GM19328 (cell line): ENCODE data around the gene SPNS2.

ENCODE experiments used
- ATAC-seq: cut with Tn5 transposase; IDR thresholded peaks from one replicate; pipeline ENCODE4 v1.9.1; 2021; ENCODE audit warnings: mild to moderate bottlenecking, moderate library complexity; ENCODE audit not compliant: unreplicated experiment

SPNS2 gene

DNA sequence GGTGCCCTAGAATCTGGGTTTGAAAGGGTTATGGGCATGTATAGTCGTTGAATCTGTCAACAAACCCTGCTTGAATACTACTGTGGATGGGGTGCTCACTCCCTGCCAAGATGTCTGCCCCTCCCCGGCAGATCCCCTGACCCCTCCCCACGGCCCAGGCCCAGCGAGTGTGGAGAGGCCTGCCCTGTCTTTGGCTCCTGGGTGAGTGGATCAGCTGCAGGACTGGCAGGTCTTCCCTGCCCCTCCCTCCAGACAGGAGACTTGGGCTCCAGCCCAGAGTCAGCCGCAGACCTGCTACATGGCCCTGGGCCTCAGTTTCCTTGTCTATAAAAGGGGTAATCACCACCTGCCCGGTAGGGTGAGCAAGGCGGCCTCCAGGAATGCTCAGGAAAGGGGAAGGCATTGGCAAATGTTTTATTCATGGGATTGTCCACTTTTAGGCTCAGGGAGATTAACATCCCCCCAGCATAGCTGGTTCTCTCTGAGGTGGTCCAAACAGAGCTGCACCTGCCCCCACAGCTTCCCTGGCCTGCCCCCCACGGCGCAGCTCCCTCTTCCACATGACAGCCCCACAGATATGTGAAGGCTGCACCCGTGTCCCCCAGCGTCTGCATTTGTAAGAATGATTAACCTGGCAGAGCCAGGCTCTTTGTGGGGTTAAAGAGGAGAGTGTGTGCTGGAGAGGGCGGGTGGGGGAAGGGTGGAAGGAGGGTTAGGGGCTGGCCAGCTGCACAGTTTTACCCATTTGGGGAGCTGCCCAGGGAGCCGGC is 18.5 kb upstream of the SPNS2 start:
- ATAC-seq: no peak

DNA sequence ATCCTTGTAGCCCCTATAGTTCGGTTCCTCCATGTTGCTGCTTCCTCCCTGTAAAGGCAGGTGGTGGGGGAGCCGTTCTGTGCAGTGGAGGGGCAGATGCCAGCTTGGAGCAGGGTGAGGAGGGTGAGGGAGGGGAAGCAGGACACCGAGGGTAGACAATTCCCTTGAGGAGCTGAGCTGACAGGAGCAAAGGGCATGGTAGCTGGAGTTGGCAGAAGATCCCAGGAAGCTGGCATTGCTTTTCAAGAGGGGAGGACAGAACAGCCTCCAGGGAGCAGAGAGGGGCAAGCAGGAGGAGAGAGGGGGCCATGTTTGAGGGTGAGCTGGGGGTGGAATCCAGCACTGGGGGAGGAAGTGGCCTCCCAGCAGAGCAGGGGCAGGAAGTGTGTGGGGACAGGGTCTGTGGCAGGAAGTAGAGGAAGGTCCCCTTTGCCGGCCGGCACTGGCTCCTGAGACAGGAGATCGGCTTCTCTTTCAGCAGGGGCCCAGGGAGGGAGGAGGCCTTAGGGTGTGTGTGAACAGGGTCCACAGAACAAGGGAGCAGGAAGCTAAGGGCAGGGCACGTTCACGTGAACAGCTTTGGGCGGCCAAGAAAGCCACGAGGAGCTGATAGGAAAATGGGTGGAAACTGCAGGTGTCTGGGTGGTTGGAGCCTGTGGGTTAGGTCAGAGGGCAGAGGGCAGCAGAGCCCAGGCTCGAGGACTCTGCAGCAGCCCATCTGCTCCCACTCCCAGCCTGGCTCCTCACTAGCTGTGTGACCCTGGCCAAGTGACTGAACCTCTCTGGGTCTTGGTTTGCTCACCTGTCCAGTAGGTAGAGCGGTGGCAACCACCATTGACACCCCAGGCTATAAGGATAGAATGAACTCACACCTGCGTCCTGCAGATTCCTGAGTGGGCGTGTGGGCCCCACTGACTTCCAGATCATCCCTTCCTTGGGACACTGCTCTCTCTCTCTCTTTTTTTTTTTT is 17.5 kb upstream of the SPNS2 start:
- no peak for ATAC-seq

DNA sequence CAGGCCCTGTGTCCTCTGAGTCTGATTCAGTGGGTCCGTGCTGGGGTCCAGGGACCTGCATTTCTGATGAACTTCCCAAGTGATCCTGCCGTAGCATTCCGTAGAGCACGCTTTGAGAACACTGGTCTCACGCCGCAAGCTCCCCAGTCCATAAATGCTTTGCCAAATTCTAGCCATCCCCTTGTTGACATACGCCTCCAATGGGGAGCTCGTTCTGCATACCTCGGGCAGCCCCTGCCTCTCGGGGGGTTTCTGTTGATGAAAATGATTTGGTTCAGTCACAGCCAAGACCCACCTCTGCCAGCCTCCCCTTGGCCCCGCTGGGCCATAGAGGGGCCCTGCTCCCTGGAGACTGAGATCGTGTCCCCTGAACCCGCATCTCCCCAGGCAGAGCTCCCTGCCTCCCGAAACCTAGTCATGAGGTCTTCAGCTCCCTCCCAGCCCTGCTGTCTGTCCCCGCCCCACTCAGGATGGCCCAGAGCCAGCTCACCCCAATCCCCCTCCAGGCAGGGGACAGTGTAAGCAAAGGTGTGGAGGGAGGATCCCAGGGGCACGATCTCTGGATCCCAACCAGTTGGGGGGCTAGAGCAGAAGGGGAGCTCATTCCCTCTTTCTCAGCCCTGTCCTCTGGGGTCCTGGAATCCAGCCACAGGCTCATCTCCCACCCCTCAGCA is 16.2 kb upstream of the SPNS2 start:
- no peak for ATAC-seq

DNA sequence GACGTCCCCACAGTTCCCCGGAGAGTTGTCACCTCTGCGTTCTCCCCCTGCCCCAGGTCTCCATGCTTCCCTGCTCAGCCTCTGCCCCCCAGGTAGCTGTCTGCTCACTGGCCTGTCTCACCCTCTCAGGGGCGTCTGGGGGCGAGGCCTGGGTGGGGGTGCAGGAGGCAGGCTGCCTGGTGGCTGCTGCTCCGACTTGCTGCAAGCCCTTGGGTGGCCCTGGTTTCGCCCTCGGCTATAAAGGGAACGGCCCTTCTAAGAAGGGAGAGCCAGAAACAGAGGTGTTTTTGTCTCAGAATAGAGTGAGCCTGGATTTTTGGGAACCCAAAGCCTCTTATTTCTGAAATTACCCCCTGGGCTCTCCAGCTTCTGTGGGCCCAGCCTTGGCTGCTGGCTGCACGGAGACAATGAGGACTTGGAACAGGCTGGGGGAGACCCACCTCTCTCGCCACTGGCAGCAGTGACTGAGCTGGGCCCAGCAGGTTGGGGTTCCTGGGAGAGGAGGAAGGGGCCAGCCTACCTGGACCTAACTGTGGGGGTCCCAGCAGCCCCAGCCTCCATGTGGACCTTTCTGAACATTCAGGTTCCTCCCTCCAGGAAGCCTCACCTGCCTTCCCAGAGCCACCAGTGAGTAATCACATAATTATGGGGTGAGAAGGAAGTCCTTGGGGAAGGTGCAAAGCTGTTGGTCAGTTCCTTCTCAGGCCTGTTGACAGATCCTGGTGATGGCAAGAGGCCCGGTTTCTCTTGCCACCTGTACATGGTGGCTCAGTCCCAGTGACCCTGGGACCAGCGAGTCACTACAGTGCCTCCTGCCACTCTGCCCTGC is 15.5 kb upstream of the SPNS2 start:
- ATAC-seq: no peak

DNA sequence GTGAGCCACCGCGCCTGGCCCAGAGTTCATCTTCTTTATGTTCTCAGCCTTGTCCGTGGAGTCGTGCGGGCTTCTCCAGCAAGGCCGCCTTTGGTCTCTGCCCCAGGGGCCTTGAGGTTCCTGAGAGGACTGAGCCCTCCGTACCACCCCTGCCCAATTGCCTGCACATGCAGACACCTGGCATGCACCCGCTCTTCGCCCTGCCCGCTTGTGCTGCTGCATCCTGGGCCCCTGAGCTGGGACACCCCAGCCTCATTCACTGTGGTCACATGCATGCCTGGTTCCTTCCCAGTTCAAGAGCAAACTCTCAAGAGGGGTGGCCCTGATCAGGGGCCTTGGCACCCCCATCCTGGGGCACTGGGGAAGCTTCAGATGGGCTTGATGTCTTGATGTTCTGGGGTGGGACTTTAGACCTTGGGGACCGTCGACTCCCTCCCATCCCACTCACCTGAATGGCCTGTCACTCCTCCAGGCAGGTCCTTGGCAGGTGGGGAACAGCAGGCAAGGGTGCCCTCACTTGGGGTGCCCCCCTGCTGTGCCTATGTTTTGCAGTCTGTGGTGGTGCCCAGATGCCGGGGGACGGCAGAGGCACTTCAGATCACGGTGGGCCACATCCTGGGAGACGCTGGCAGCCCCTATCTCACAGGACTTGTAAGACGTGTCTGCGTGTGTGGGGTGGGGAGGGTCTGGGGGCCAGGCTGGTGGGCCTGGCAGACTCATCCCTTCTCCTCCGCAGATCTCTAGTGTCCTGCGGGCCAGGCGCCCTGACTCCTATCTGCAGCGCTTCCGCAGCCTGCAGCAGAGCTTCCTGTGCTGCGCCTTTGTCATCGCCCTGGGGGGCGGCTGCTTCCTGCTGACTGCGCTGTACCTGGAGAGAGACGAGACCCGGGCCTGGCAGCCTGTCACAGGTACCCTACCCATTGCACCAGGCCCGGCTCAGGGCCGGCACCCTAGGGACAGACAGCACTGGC is 12.7 kb upstream of the SPNS2 start:
- no peak for ATAC-seq

DNA sequence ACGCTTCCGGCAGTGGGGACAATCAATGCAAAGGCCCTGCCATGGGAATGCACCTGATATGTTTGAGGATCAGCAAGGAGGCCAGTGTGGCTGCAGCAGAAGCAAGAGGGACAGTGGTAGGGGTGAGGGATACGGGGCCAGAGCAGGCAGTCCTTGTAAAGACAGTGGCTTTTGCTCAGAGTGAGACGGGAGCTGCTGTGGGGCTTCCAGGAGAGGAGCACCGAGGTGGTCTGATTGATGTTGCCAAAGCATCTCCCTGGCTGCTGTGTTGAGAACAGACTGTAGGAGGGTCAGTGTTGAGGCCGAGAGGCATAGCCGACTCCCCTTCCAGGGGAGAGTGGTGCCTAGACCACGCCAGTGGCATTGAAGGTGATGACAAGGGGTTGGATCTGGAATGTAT is 11.4 kb upstream of the SPNS2 start:
- no peak for ATAC-seq

DNA sequence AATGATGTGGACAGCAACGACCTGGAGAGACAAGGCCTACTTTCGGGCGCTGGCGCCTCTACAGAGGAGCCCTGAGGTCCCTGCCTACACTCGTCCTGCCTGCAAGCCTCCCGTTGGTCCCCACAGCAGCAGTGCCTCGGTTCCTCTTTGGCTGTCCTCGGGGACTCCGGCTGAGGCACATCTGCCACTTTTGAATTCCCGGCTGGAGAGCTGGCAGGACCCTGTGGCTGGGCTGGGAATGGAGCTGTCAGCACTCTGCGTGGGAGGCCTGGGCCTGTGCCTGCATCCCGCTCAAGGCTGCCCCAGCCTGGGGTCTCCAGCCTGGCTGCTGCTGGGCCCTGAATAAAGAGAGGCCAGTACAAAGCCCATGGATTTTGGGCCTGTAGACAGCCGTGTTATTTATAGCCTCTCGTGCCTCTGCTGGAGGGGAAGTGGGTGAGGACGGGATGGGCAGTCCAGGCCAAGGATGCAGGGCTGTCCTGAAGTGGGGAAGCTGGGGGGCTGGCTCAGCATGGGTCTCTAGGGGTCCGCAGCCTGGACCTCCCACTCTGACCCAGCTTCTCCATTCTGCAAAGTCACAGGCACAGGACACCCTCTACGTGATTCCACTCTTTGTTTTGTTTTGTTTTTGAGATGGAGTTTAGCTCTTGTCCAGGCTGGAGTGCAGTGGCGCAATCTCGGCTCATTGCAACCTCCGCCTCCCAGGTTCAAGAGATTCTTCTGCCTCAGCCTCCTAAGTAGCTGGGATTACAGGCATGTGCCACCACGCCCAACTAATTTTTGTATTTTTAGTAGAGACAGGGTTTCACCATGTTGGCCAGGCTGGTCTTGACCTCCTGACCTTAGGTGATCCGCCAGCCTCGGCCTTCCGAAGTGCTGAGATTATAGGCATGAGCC is 10.6 kb upstream of the SPNS2 start:
- no peak for ATAC-seq

DNA sequence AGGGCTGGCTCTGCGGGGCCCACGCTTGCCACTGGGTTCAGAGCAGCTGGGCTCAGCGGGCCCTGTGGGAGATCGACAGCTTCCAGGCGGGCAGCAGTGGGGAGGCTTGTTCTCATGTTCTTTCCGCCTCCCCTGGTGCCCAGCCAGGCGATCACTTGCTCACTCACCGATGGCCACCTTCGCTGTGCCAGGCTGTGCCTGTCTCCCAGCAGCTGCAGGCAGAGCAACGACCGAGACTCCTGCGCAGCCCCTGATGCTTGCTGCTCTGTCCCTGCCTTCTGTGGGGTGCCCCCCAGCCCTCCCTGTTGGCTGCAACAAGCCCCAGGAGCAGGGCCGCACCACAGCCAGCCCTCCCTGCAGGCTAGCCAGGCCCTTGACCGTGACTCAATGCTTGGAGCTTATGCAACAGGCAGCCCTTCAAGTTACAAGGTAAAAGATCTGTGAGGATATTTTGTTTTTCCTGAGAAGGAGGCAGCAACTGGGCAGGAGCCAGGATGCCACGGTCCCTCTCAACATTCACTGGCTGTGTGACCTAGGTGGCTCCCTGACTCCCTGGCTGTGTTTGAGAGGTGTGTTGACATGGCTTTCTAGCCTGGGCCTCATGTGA is 9.6 kb upstream of the SPNS2 start:
- no peak for ATAC-seq

DNA sequence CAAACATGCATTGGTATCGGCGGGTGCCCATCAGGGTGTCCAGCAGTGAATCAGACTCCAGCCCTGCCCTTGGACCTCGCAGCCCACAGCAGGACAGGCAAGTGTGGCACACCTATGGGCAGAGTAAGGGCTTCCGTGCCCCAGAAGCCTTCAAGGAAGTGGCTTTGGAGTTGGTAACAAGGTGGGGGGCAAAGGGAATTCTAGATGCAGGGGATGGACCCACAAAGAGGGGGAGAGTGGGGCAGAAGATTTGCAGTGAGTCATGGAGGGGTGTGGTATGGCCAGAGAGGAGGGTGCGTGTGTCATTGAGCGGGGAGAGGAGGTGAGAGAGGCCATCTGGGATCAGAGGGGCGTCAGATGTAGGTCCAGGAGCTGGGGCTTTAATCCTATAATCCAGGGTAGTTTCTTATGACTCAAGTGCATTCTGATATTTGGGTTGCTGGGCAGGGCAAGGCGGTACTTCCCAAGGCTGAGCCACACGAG is 8.5 kb upstream of the SPNS2 start:
- ATAC-seq: no peak

DNA sequence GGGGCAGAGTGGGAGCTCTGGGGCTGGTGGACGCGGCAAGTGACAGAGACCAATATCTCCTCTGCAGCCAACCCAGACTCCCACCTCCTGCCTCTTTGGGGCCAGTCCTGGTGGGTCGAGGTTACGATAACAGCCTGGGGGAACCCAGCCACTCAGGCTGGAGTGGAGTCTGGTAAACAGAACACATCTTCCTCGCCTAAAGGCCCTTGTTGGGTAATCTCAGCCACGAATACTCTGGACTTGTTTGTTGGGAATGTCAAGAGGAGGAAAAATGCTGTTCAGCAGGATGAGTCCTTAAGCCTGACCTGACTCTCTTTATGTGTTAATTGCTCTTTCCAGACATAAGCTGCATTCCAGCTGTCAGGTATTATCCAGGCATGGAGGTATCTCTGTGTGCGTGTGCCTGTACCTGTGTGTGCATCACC is 8.0 kb upstream of the SPNS2 start:
- no peak for ATAC-seq

DNA sequence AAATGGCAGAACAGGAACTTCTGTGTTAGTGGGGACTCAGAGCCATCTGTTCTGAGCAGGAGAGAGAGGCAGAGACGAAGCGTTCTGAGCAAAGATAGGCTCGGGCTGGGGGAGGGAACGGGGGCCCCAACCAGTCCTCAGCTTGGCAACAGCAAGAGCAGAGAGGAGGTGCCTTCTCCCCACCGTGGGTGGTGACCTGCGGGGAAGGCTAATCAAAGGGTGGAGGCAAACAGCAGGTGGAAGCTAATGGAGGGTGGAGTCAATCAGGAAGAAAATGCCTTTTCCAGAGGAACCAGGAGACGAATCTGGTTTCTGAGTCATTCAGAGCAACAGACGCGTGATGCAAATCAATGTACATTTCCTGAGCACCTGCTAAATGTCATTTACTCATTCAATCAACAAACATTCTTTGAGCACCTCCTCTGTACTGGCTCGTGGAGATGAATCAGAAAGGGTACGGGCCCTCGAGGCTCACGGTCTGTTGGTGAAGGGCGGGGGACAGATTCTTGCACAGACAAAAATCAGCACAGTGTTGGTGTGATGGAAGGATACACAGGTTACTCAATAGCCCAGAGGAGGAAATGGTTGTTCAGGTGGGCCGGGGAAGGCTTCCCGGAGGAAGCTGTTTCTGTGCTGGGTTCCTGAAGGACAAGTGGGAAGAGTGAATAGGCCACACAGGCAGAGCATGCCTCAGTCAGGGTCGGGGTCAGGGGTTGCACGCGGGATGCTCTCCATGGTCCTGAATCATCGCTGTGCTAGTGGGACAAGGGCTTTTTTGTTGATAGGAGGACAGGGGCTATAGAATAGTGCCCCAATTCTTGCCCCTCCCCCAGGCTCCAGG is 5.7 kb upstream of the SPNS2 start:
- ATAC-seq: no peak

DNA sequence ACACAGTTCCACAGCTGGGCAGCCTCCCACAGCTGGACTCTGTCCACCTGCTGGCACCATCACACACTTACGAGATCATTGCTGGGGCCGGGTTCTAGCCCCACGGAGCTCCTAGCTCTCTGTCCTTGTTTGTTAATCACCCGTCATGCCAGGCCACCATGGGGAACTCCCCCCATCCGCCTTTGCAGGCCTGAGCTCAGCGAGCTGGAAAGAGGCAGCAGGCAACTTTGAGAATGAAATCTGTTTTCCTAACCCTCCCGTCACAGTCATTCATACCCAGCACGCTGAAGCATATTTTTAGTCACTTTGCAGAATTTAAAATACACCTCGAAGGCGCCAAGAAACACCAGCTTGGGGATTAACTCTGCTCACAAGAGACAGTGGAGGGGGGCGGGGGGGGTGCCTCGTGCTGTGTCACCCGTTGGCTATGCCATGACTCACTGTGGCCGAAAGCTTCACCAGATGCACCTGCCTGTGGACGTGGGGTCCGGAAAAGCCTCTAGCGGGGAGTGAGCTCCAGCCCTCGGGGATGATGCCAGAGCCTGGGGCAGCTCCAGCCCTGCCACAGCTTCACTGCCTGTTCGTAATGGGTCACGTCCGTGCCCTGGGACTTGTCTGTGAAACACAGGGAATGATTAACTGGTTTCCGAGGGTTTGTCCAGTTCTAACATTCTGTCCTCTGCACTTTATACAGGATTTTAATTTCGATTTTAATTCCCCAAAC is 1.4 kb upstream of the SPNS2 start:
- ATAC-seq: no peak

DNA sequence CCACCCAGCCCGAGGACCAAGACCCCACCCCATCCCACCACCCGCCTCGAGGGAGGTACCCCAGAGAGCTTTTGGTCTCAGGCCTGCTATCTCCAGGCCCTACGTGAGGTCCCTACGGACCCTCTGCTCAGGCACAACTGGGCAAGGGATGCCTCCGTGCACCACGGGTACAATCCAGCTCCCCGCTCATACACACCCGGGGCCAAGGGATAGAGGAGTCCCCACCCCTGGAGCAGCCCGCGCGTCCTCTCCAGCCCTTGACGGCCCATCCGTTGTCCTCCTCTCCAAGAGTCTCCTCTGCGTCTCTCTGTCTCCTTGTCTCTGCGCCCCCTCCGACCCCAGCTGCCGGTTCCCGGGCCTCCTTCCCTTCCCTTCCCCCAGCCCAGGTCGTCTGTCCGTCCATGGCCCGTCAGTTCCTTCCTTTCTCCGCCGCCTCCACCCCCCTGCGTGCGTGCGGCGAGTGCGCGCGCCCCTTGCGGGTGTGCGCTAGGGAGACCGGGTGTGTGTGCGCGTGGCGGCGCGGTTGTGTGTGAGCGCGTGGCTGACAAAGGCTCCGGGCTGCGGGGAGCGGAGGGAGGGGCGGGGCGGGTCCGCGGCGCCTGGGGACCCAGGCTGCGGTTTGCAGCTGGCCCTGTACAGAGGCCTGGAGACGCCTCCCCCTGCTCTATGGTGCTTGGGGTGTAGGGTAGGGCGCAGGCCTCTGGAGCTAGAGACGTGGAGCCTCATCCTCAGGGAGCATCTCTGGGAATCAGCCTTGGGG is 930 bp downstream of the SPNS2 start:
- no peak for ATAC-seq

DNA sequence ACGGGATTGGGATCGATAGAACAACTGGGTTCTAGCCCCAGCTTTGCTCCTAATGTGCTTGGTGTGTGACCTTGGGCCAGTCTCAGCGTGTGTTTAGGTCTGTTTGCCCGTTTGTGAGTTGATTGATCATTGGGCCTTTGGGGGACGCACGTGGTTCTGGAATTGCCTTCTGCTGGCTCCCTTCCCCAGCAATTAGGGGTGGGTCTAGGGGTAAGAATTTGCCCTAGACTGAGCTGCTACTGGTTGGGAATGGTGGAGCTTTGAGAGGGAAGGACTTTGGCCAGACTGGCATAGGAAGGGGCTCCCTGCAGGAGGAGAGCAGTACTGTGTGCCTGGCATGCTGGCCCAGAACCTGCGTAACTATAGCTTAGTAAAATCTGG is 1.5 kb downstream of the SPNS2 start:
- no peak for ATAC-seq

DNA sequence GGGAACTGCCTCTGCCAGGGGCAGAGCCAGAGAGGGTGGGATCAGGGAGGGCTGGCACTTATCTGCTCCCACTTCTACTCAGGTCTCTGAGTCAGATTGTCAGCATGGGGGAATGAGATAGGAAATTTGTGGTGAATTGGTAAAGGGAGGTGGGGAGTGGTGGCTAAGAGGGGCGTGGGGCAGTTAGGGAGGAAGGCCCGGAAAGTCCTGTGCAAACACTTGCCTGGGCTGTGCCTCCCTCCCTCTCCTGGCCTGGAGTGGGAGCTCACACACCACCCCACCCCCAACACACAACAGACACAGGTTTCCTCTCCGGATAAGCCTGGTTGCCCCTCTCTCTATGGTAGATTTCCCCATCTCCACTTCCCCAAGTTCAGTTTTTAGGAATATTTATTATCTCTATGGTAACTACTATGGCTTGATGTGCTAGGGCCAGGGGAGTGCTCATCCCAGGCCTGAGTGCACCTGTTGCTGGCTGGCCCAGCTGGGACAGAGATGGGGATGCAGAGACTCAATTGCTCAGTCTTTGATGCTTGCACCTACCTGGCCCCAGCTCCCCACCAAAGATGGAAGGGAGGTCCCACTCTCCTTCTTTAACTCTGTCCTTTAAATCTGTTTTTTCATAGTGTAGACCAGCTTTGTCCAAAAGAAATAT is 2.7 kb downstream of the SPNS2 start:
- no peak for ATAC-seq
